Dermis microvascular lymphatic vessel endothelial cell (primary cell): ENCODE results near the gene LRRN4CL. TPM values are rescaled to one million over a fixed set of nuclear protein-coding genes. Genes with fewer than 3 reads are reported as not detected.
"Not testable (repeated sequence)": the region's sequence is repeated elsewhere in the genome, so short reads cannot be mapped to it uniquely, and the experiment has no call there.

Source experiments
- DNase-seq, 2 donors: peaks; one replicate each; pipeline versions ENCODE4 v3.0.0 to v3.0.0-alpha.2; 2010; ENCODE audit warnings: low read depth in 2 of 2
- total RNA-seq: library from RNA; depleted of rRNA; stranded (reverse); fragments of >200 nt; gene quantifications from 2 replicates; pipeline ENCODE4 v1.2.1, GENCODE V29; 2014

LRRN4CL gene
- total RNA-seq, 1 donor from 2014 or later = 0.51 TPM

DNA sequence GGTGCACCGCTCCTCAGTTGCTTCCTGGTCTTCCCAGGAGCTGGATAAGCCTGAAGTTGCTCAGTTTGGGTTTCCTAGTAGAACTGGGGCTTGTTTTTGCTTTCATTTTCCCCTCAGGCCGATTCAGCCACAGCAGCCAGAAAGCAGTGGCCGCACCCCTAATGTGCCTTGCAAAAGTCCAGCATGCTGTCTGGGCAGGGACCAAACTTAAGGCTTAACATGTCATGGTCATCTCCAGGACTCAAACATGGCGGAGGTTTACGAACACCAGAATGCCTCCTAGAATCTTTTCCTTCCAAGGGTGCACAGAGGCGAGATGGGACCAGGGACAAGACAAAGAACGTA lies 20.6 kb upstream of the LRRN4CL start:
- peak in 1 of 2 donors; percentile 32 for DNase-seq

DNA sequence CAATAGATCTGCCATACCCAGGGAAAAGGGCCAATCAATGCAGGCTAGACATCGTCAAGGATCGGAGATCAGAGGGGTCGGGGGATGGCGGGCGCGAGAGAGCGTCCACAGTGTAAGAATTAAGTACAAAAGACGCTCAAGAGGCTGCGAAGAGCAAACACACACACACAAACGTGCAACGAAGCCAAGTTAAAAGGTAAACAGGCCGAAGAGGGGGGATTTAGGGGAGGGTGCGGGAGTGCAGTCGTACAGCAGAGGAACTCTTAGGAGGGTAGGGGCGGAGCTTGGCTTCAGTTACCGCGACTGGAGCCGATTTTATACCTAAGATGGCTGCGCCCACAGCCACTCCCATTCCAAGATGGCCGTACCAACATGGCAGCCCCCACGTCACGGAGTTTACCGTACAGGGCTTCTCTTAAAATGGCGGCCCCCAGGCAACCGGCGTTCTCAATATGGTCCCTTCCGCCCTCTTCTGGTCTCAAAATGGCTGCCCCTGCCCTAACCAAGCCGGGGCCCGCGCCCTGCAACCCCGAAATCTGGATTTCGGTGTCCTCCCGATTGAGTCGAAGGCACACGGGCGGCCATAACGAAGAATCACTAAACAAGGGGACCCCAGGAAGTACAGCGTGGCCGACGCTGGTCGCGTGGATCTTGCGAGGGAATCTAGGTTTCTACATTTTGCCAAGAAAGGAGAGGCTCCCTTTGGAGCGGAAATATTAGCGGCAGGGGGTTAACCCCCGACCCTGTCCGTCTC lies 20.1 kb upstream of the LRRN4CL start:
- peak; percentile 94 to 99 for DNase-seq

DNA sequence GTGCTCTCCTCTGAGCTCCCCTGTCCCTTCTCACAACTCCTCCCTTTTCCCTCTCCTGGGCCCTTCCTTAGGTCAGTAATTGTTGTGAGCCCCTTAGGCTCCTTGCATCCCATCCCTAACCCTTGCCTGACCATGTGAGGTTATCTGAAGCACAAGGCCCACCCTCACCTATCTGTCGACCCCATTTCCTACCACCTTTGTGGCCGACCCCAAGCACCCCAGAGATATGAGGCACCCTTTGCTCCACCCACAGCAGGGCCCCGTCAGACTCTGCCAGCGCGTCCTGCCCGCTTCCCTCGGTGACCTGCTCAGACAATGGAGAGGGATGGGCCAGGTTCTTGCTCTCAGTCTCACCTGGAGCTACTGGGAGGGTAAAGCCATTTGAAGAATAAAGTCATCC lies 19.5 kb upstream of the LRRN4CL start:
- peak in 1 of 2 donors; percentile 25 for DNase-seq

DNA sequence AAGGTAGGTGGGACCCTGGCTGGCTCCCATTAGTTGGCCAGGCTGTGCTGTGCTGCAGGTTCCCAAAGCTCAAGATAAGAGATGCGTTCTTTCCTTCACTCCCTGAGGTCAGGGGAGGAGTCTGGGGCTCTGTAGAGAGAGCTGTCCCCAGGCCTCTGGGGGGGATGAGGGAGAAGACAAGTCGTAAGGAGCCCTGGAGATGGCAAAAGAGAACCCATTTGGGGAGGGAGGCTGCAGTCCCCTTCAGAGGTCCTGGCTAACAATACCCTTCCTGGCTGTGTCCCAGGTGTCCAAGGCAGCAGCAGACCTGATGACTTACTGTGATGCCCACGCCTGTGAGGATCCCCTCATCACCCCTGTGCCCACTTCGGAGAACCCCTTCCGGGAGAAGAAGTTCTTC lies 19.1 kb upstream of the LRRN4CL start:
- DNase-seq = no peak

DNA sequence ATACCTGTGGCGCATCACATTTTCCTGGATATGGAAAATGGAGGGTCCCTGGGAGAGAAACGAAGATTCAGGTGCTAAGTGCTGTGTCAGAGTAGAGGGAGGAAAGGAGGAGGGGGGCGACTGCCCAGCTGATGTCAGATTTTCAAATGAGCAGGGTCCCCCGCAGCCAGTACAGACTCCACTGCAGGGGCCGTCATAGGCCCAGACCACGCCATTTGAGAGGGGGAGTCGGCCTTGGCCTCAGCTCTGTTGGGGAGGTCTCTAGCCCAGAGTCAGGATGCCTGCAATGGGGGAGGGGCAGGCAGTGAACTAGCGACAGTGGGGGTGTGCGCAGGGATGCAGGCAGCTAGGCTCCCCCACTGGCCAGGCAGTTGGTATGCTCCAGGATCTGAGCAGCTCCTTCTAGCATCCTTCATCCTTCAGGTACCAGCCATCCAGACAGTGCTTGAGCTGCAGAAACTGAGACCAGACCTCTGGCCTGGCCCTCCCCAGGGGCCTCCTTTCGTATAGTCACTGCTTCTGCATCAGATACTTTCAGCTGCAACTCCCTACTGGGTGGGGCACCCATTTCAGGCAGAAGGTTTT lies 18.0 kb upstream of the LRRN4CL start, which contains the start of the genes BSCL2 and GNG3:
Gene BSCL2 (minus strand): TSS at position 148 of the 585 bp plus-strand sequence. CDS start 229 bp downstream, outside the sequence.
Gene GNG3 (plus strand): TSS at position 400 of the 585 bp plus-strand sequence. CDS start 620 bp downstream, outside the sequence.
- no peak for DNase-seq

DNA sequence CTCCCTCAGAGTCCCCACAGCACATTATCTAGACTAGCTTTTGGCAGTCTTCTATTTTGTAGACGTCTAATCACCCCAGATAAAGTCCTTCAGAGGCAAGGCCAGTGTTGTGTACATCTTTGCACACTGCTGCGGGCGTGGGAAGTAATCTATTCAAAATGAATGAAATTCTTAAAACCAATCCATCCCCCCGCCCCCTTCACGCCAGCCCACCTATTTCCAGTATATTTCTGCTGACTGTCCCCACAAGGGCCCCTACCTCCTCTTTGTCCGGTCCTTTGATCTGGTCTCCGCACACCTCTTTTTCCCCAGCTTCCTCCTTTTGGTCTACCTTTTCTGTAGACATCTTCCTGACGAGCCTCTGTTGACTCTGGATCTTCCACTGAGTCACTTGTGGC lies 17.5 kb upstream of the LRRN4CL start:
- no peak for DNase-seq

DNA sequence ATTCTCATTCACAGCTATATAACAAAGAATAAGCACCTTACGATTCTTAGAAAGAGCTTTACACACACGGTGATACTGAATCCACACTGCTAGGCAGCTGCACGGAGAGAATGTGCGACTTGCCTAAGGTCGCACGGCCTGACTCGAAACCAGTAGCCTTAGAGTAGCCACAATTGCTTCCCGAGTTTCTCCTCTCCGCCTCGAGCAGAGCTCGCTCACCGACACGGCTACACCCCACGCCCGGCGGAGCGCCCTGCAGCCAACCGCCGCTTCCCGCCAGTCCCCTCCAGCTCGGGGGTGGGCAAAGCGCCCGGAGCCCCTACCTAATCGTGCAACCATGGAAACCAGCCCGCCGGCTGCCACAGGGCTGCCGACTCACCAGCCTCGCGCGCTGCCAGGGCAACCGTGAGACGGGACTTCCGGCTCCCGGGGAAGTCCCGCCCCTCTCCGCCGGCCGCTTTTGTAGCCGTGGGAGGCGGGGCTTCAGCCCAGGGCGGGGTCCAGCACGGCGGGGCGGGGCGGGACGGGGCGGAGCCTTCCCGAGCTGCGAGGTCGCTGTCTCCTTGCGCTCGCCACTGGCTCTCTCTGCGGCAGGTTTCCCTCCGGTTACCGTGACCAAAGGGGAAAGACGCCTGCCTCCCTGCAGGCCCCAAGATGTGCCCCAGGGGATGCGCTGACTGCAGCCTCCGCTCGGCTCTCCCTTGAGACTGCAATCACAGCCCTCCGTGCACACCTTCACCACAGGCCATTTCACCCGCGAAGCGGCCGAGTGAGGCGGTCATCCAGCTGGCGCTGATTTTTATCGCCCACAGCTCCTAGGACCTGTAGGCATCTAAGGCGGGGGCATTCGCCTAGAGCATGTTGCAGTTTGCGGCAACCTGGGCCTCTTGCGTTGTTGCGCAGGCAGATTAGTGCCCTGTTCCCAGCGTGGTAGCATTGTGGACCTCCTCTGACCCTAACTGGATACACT lies 16.8 kb upstream of the LRRN4CL start:
- DNase-seq = peak; percentile 84 to 95

DNA sequence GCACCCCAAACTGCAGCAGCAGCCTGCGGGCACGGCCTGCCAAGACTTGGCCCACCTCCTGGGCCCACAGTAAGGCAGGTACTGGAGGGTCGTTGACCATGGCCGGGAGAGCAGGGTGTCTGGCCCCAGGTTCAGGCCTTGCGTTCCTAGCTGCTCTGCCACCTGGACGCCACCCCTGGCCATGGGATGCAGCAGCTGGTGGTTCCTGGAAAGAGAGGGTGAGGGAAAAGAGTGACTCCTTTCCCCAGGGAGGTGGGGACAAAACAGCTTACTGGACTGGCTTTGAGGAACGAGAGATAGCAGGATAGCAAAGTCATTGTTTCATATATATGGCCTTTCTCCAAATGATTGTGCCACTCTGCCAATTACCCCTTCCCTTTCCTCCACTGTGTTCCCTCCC lies 16.1 kb upstream of the LRRN4CL start:
- DNase-seq = peak in 1 of 2 donors; percentile 13

DNA sequence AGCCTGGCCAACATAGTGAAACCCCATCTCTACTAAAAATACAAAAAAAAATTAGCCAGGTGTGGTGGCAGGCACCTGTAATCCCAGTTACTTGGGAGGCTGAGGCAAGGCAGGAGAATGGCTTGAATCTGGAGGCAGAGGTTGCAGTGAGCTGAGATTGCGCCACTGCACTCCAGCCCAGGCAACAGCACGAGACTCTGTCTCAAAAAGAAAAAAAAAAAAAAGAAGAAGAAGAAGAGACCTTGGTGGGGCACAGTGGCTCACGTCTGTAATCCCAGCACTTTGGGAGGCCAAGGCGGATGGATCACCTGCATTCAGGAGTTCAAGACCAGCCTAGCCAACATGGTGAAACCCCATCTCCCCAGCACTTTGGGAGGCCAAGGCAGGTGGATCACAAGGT lies 14.6 kb upstream of the LRRN4CL start:
- DNase-seq = not testable (repeated sequence)

DNA sequence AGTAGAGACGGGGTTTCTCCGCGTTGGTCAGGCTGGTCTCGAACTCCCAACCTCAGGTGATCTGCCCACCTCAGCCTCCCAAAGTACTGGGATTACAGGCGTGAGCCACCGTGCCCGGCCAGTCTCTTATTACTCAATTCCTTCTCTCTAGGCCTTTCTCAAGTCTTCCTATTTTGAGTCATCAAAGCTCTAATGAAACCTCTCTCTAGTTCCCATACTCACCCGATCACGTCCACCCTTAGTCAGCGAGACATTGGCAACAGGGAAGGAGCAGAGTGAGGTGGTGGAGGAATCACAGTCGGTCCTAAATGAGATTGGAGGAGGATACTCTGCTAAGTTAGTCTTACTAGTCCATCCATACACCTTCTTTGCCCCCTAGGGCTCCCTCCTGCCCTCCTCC lies 12.9 kb upstream of the LRRN4CL start:
- no peak for DNase-seq

DNA sequence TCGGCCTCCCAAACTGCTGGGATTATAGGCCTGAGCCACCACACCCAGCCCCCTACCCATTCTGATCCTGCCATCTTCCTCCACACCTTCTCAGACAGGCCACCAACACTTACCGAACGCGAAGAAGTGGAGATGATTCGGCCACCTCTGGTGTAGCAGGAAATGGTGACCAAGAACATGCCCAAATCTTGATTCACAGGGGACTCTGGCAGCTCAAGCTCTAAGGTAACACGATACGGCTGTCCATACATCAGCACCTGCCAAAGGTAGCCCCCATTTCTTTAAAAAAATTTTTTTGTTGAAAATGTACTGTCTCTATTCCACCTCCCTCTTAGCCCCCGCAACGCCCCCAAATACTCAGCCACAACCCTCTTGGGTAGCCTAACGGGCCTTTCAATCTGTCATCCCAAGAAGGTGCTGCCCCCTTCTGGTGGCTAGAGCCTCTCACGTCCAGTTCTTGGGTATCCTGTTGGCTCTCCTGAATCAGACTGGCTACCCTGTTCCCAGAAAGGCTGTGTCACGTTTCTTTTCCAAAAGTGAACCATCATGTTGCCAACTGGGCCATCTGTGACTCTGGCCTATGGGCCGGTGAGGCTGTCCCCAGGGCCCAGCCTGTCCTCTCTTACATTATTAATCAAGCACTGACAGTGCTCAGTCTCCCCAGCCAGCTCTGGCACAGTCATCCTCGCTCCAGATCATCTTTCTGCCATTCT lies 5.3 kb upstream of the LRRN4CL start:
- peak; percentile 74 to 88 for DNase-seq

DNA sequence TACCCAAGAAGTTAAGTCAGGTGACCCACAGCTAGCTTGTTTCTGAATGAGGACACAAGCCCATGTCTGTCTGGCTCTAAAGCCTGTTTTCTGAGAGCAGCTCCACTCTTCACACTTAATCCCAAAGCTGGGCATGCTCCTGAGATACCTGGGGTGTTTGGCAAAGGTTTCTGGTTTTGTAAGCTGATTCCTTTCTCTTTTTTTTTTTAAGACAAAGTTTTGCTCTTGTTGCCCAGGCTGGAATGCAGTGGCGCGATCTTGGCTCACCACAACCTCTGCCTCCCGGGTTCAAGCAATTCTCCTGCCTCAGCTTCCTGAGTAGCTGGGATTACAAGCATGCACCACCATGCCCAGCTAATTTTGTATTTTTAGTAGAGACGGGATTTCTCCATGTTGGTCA lies 4.3 kb upstream of the LRRN4CL start:
- not testable (repeated sequence) for DNase-seq

DNA sequence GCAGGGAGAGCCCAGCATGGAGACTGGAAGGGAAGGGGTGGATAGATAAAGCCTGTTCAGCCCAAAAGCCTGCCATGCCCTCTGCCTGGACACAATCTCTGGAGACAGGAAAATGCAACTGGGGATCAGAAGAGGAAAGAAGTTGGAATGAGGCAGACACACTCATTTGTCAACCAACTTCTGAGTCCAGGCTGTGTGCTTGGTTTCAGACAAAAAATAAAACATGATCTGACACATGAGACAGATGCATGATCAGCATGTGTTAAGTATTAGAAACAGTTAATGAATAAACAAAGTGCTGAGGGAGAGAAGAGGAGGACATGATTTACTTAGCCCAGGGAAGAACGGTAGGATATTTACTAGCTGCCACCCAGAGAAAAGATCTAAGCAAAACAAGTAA lies 839 bp downstream of the LRRN4CL start:
- no peak for DNase-seq

DNA sequence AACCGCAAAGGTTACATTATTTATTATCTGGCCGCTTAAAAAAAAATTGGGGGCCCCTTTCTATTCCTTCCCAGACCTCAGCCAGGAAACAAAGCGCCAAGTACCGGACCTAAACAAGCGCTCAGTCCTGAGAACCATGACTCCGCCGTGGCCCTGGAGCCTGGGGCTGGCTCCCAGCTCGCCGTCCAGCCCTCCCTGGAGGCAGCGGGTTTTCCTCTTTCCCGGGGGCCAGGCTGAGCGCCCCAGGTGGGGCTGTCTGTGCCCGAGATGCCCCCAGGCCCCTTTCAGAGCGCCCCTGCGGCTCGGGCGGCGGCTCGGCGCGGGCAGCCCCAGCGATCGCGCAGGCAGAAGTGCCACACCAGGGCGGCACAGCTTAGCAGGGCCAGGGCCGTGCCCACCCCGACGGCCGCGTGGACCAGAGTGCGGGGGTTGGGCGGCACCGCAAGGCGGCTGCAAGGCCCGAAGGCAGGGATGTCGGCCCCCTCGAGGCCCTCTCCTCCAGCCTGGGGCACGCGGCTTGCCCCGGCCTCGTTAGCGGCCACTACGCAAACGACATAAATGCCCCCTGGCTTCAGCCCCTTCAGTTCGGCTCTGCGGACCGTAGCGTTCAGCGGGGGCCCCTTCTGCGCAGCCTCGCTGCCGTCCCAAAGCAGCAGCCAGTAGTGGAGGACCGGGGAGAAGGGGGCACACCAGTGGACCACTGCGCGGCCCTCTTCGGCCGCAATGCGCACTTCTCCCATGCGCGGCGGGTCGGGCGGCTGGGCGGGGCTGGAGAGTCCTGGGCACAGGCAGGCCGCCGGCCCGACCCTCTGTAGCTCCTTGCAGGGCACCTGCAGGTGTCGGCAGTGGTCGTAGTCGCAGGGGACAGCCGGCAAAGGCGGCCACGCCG lies 1.6 kb downstream of the LRRN4CL start:
- DNase-seq = no peak

DNA sequence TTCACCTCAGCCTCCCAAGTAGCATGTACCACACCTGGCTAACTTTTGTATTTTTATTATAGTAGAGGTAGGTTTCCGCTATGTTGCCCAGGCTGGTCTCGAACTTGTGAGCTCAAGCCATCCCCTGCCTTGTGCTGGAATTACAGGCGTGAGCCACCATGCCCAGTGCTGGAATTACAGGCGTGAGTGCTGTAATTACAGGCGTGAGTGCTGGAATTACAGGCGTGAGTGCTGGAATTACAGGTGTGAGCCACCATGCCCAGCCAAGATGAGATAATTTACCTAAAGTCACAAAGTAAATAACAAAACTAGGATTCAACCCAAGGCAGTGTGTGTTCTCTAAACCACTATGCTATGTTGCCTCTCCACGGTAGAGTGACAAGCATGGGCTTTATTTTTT lies 6.8 kb downstream of the LRRN4CL start:
- no peak for DNase-seq

DNA sequence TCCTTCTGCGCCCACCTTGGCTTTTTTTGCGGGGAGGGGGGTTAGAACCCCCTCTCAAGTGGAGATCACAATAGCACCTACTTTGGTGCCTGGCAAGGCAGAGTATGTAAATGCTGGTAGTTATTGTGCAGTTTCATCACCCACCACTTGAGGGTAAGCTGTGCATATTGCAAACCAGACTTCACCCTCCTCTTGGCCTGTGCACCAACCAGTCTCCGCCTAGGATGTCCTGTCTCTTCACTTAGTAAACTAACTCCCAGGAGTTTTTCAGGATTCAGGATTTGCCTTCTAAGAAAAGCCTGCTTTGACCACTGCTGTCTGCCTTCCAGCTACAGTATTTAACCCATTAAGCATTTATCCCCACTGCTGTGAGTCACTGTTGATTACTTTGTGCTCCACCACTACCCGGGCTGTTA lies 8.5 kb downstream of the LRRN4CL start:
- peak; percentile 71 to 82 for DNase-seq

DNA sequence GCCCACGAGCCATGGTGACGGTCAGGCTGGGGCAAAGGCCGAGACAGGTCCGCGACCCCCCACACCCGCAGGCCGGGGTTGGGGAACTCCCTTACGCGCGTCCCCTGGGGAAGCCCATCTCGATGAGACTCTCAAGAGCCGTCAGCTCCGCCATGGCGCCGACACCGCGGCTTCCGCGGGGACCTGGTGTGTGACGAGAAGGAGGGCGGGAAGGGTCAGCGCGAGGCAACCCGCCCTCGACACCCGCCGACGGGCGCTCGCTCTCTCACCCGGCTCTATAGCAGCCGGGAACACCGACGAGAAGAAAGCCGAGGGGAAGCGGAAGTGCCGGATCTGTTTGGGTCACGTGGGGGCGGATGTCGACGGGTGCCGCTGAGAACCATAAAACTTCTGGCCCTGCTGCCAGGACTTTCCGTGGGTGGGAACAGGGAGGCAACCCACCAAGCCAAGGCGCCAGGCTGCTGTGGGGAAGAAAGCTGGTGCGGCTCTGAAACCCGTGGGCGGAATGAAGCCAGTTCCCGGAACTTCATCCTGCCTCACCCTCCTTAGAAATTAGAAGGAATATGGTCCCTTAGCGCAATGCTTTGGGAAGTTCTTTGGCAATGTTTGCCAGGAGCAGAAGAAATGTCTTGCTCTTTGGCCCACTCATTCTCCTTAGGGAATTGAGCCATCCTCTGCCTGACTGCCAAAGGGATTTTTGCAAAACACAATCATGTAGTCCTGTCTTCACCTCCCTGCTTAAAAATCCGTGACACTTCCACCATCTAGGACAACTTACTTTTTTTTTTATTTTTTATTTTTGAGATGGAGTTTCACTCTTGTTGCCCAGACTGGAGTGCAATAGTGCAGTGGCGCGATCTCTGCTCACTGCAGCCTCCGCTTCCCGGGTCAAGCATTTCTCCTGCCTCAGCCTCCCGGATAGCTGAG lies 10.3 kb downstream of the LRRN4CL start, which contains the start of gene UBXN1:
Gene UBXN1 (minus strand): TSS at position 304 of the 927 bp plus-strand sequence. CDS start 150 bp downstream, at position 154.
- DNase-seq = peak; percentile 74 to 89

DNA sequence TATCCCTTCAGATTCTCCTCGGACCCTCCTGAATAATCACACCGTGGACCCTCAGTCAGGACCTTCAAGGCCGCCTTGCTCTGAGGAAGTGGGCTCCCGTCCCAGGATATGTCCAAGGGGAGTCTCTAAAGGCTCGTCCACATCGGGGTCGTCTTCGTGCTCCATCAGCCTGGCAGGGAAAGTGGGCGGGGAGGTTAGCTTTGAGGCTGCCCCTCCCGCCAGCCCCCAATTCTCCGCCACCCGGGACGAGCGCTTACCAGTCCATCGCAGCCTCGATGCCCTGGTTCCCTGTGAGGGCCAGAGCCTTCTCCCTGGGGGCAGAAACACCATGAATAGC lies 10.9 kb downstream of the LRRN4CL start:
- DNase-seq = no peak

DNA sequence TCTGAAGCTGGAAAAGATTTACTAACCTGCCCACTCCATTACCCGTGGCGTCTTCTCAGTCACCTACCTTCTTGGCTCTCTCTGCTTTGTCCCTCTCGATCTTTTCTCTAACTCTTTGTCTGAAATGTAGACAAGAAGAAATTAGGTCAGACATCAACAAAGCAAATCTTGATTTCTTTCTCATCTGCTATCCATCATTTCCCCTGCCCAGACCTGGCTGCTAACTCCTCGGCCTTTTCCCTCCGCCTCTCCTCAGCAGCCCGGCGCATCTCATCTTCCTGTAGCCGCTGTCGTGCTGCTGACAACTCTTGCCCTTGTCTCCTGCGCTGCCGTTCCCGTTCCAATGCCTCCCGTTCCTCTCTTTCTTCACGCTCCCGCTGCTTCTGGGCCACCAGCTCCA lies 11.6 kb downstream of the LRRN4CL start:
- no peak for DNase-seq
